ENCODE data around the gene SLC1A4.

- TF ChIP-seq, protein P1, sequence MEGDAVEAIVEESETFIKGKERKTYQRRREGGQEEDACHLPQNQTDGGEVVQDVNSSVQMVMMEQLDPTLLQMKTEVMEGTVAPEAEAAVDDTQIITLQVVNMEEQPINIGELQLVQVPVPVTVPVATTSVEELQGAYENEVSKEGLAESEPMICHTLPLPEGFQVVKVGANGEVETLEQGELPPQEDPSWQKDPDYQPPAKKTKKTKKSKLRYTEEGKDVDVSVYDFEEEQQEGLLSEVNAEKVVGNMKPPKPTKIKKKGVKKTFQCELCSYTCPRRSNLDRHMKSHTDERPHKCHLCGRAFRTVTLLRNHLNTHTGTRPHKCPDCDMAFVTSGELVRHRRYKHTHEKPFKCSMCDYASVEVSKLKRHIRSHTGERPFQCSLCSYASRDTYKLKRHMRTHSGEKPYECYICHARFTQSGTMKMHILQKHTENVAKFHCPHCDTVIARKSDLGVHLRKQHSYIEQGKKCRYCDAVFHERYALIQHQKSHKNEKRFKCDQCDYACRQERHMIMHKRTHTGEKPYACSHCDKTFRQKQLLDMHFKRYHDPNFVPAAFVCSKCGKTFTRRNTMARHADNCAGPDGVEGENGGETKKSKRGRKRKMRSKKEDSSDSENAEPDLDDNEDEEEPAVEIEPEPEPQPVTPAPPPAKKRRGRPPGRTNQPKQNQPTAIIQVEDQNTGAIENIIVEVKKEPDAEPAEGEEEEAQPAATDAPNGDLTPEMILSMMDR (IDR thresholded peaks at IDR 0.05; ENCODE audit: low read depth, low read length, missing input control), result no peak
- no peak for TF ChIP-seq MAX (IDR thresholded peaks at IDR 0.05)
- no peak for TF ChIP-seq ZBTB33 (IDR thresholded peaks at IDR 0.05)
- no peak for TF ChIP-seq YY1 (IDR thresholded peaks at IDR 0.05)
- no peak for TF ChIP-seq REST (IDR thresholded peaks at IDR 0.05)
These were observed 73.9 kb downstream of the SLC1A4 start for GRCh38 chr2:65062843-65063825.

Data from liver (tissue), 2 donors.